Measurements from ENCODE around the gene SRP9.

DNA sequence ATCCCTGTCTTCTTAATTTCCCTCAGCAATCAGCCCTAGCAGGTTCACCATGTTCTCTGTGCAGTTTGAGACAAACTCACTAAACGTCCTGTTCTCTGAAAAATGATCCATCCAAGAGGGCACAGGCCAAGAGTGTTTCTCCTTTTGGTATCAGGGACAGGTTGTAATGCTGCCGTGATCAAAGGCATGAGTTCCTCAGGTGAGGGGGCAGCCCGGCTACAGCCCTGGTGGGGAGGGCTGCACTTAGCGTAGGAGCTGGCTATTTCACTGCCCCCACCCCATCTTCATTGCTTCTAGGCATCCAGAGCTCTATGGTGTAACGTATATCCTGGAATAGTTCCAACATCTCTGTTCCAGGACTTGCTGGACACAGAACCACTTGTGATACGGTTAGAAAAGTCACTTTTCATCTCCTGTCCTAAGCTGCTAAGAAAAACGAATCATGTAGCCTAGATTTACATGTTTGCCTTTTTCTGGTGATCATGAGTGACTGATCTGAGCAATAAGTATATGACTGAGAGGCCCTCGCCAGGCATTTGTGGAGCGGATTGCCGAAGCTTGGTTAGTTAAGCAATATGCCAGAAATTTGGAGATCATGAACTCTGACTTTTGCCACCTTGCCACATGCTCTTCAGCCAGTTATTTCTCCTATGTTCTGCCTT, 41.1 kb upstream of the SRP9 start:
- TF ChIP-seq CTCF (IDR thresholded peaks at IDR 0.05; ENCODE audit: poor library complexity) (no peak), EZH2 (IDR thresholded peaks at IDR 0.05; ENCODE audit: borderline replicate concordance) (no peak), EZH2phosphoT487 (IDR thresholded peaks at IDR 0.05; ENCODE audit: low read depth, severe bottlenecking, unreplicated experiment) (no peak)
